ENCODE data around the gene PIGU.
"Not testable (repeated sequence)": the region's sequence is repeated elsewhere in the genome, so short reads cannot be mapped to it uniquely, and the experiment has no call there.

The PIGU gene

GRCh38 chr20:34676642-34677373 lies at the start of gene PIGU:
Gene PIGU, minus strand, starts transcription at chr20:34677092. Its CDS starts 7 bp downstream, at chr20:34677085.
- Histone ChIP-seq H3K4me3 (ENCODE audit: low read length) (peak within 1 kb of the TSS; percentile 73), H3K9me3 (ENCODE audit: insufficient read depth, low read depth, low read length) (no peaks in the 10 kb centered on the region), H3K36me3 (ENCODE audit: insufficient read depth, low read depth, low read length) (no peaks in the 10 kb centered on the region), H3K9ac (ENCODE audit: low read depth, low read length) (peak within 1 kb of the TSS; percentile 67; the same call in 1 of the 2 replicates), H3K27me3 (ENCODE audit: insufficient read depth, low read length) (no peaks in the 10 kb centered on the region), H3K4me1 (ENCODE audit: insufficient read depth, low read length) (no peaks in the 10 kb centered on the region), H3K27ac (ENCODE audit: low read length) (no peak within 1 kb of the TSS)

- H3K9ac ChIP-seq (ENCODE audit: low read depth, low read length), result no peak overlapping the region
- no peak overlapping the region for H3K27ac ChIP-seq (ENCODE audit: low read length)
- peaks cover 36% of the 10 kb centered on the region for H3K36me3 ChIP-seq (ENCODE audit: insufficient read depth, low read depth, low read length)
- no peaks in the 10 kb centered on the region for H3K4me1 ChIP-seq (ENCODE audit: insufficient read depth, low read length)
- no peaks in the 10 kb centered on the region for H3K9me3 ChIP-seq (ENCODE audit: insufficient read depth, low read depth, low read length)
- H3K4me3 ChIP-seq (ENCODE audit: low read length), result no peak overlapping the region
- no peaks in the 10 kb centered on the region for H3K27me3 ChIP-seq (ENCODE audit: insufficient read depth, low read length)
Measured at GRCh38 chr20:34724172-34724571, 47.3 kb upstream of the PIGU start.

GRCh38 chr20:34722560-34722959 lies 45.7 kb upstream of the PIGU start:
- not testable (repeated sequence) for H3K27ac ChIP-seq (ENCODE audit: low read length); H3K4me1 ChIP-seq (ENCODE audit: insufficient read depth, low read length); H3K9ac ChIP-seq (ENCODE audit: low read depth, low read length); H3K9me3 ChIP-seq (ENCODE audit: insufficient read depth, low read depth, low read length); H3K27me3 ChIP-seq (ENCODE audit: insufficient read depth, low read length); H3K4me3 ChIP-seq (ENCODE audit: low read length)
- peaks cover 40% of the 10 kb centered on the region for H3K36me3 ChIP-seq (ENCODE audit: insufficient read depth, low read depth, low read length)

GRCh38 chr20:34720266-34720665 lies 43.4 kb upstream of the PIGU start:
- Histone ChIP-seq H3K4me3 (ENCODE audit: low read length) (no peak overlapping the region), H3K9me3 (ENCODE audit: insufficient read depth, low read depth, low read length) (no peaks in the 10 kb centered on the region), H3K27ac (ENCODE audit: low read length) (no peak overlapping the region), H3K4me1 (ENCODE audit: insufficient read depth, low read length) (no peaks in the 10 kb centered on the region), H3K27me3 (ENCODE audit: insufficient read depth, low read length) (no peaks in the 10 kb centered on the region), H3K36me3 (ENCODE audit: insufficient read depth, low read depth, low read length) (peaks cover 23% of the 10 kb centered on the region), H3K9ac (ENCODE audit: low read depth, low read length) (no peak overlapping the region)

GRCh38 chr20:34719242-34720017 lies 42.5 kb upstream of the PIGU start:
- H3K4me1 ChIP-seq (ENCODE audit: insufficient read depth, low read length); H3K9ac ChIP-seq (ENCODE audit: low read depth, low read length): not testable (repeated sequence)
- H3K36me3 ChIP-seq (ENCODE audit: insufficient read depth, low read depth, low read length), result peaks cover 18% of the 10 kb centered on the region; the same call in 1 of the 2 replicates

GRCh38 chr20:34717230-34718095 lies 40.6 kb upstream of the PIGU start:
- no peak overlapping the region for H3K9ac ChIP-seq (ENCODE audit: low read depth, low read length)
- H3K36me3 ChIP-seq (ENCODE audit: insufficient read depth, low read depth, low read length), result 0 out of 2 replicates have a peak, but pooled peaks cover 4% of the 10 kb centered on the region
- H3K27ac ChIP-seq (ENCODE audit: low read length), result no peak overlapping the region
- no peaks in the 10 kb centered on the region for H3K9me3 ChIP-seq (ENCODE audit: insufficient read depth, low read depth, low read length)
- no peak overlapping the region for H3K4me3 ChIP-seq (ENCODE audit: low read length)
- H3K27me3 ChIP-seq (ENCODE audit: insufficient read depth, low read length), result peaks cover under 1% of the 10 kb centered on the region; the same call in 1 of the 2 replicates
- H3K4me1 ChIP-seq (ENCODE audit: insufficient read depth, low read length), result no peaks in the 10 kb centered on the region

More at GRCh38 chr20:34719242-34720017, 42.5 kb upstream of the PIGU start:
- not testable (repeated sequence) for H3K27me3 ChIP-seq (ENCODE audit: insufficient read depth, low read length); H3K9me3 ChIP-seq (ENCODE audit: insufficient read depth, low read depth, low read length); H3K4me3 ChIP-seq (ENCODE audit: low read length); H3K27ac ChIP-seq (ENCODE audit: low read length)

- Histone ChIP-seq H3K9ac (ENCODE audit: low read depth, low read length) (no peak overlapping the region), H3K9me3 (ENCODE audit: insufficient read depth, low read depth, low read length) (no peaks in the 10 kb centered on the region), H3K27me3 (ENCODE audit: insufficient read depth, low read length) (peaks cover 6% of the 10 kb centered on the region), H3K27ac (ENCODE audit: low read length) (no peak overlapping the region), H3K4me1 (ENCODE audit: insufficient read depth, low read length) (no peaks in the 10 kb centered on the region), H3K4me3 (ENCODE audit: low read length) (no peak overlapping the region), H3K36me3 (ENCODE audit: insufficient read depth, low read depth, low read length) (0 out of 2 replicates have a peak, but pooled peaks cover 4% of the 10 kb centered on the region)
Measured at GRCh38 chr20:34716921-34717229, 40.0 kb upstream of the PIGU start.

GRCh38 chr20:34715384-34715783 lies 38.5 kb upstream of the PIGU start:
- Histone ChIP-seq H3K9ac (ENCODE audit: low read depth, low read length) (no peak overlapping the region), H3K36me3 (ENCODE audit: insufficient read depth, low read depth, low read length) (0 out of 2 replicates have a peak, but pooled peaks cover 4% of the 10 kb centered on the region), H3K4me3 (ENCODE audit: low read length) (no peak overlapping the region), H3K27me3 (ENCODE audit: insufficient read depth, low read length) (peaks cover 21% of the 10 kb centered on the region), H3K9me3 (ENCODE audit: insufficient read depth, low read depth, low read length) (no peaks in the 10 kb centered on the region), H3K27ac (ENCODE audit: low read length) (no peak overlapping the region), H3K4me1 (ENCODE audit: insufficient read depth, low read length) (0 out of 2 replicates have a peak, but pooled peaks cover 3% of the 10 kb centered on the region)

GRCh38 chr20:34713944-34714515 lies 37.1 kb upstream of the PIGU start:
- peaks cover 33% of the 10 kb centered on the region for H3K27me3 ChIP-seq (ENCODE audit: insufficient read depth, low read length)
- H3K4me3 ChIP-seq (ENCODE audit: low read length); H3K9me3 ChIP-seq (ENCODE audit: insufficient read depth, low read depth, low read length); H3K36me3 ChIP-seq (ENCODE audit: insufficient read depth, low read depth, low read length); H3K9ac ChIP-seq (ENCODE audit: low read depth, low read length); H3K27ac ChIP-seq (ENCODE audit: low read length); H3K4me1 ChIP-seq (ENCODE audit: insufficient read depth, low read length): not testable (repeated sequence)

GRCh38 chr20:34713194-34713943 lies 36.5 kb upstream of the PIGU start:
- Histone ChIP-seq H3K9me3 (ENCODE audit: insufficient read depth, low read depth, low read length) (no peaks in the 10 kb centered on the region), H3K27me3 (ENCODE audit: insufficient read depth, low read length) (peaks cover 38% of the 10 kb centered on the region), H3K27ac (ENCODE audit: low read length) (no peak overlapping the region), H3K9ac (ENCODE audit: low read depth, low read length) (no peak overlapping the region), H3K36me3 (ENCODE audit: insufficient read depth, low read depth, low read length) (0 out of 2 replicates have a peak, but pooled peaks cover 4% of the 10 kb centered on the region), H3K4me3 (ENCODE audit: low read length) (no peak overlapping the region), H3K4me1 (ENCODE audit: insufficient read depth, low read length) (0 out of 2 replicates have a peak, but pooled peaks cover 4% of the 10 kb centered on the region)

Measured in iPS-20b (cell line).